Fibroblast of lung (primary cell): ENCODE data around the gene EFHD1. TPM values are rescaled to one million over a fixed set of nuclear protein-coding genes. Genes with fewer than 3 reads are reported as not detected.

ENCODE experiments used
- DNase-seq, 2 donors: peaks; one replicate each; pipeline versions ENCODE4 v3.0.0 to v3.0.0-alpha.2; 2010; ENCODE audit warnings: low read depth in 2 of 2
- H2AFZ ChIP-seq: 2 replicates; pipeline ENCODE4 v1.5.1; 2012; ENCODE audit warnings: low read length, control low read depth, inconsistent platforms
- H3K27ac ChIP-seq: 2 replicates; pipeline ENCODE4 v1.5.1; 2011; ENCODE audit warnings: low read length, control low read depth; ENCODE audit not compliant: insufficient read depth
- H3K27me3 ChIP-seq: 2 replicates; pipeline ENCODE4 v1.5.1; 2011; ENCODE audit warnings: mild to moderate bottlenecking, low read length; ENCODE audit not compliant: control insufficient read depth, insufficient read depth
- H3K36me3 ChIP-seq: 2 replicates; pipeline ENCODE4 v1.5.1; 2011; ENCODE audit warnings: low read length; ENCODE audit not compliant: control insufficient read depth, insufficient read depth
- H3K4me1 ChIP-seq: 2 replicates; pipeline ENCODE4 v1.5.1; 2011; ENCODE audit warnings: low read length; ENCODE audit not compliant: control insufficient read depth, insufficient read depth; ENCODE audit errors: extremely low read depth
- H3K4me2 ChIP-seq: 2 replicates; pipeline ENCODE4 v1.5.1; 2011; ENCODE audit warnings: low read length, control low read depth; ENCODE audit not compliant: insufficient read depth; ENCODE audit errors: extremely low read depth
- H3K4me3 ChIP-seq, 4 experiments: fragments of 200-600 bp in 1 of 4; sonication (generic) in 1 of 4; replicated peaks in 1 of 4; 2 replicates each; pipeline ENCODE4 v1.5.1; 2011 to 2016; ENCODE audit warnings: low read length in 4 of 4, low read depth in 3 of 4, mild to moderate bottlenecking in 3 of 4, control low read depth in 2 of 4, inconsistent platforms in 1 of 4, mixed read lengths in 1 of 4; ENCODE audit not compliant: insufficient read depth in 1 of 4; ENCODE audit errors: control extremely low read depth in 1 of 4
- H3K79me2 ChIP-seq: 2 replicates; pipeline ENCODE4 v1.5.1; 2012; ENCODE audit warnings: mild to moderate bottlenecking, low read length, inconsistent platforms; ENCODE audit not compliant: control insufficient read depth, insufficient read depth
- H3K9ac ChIP-seq: 2 replicates; pipeline ENCODE4 v1.5.1; 2011; ENCODE audit warnings: mild to moderate bottlenecking, low read length, control low read depth; ENCODE audit not compliant: insufficient read depth
- H3K9me3 ChIP-seq: 2 replicates; pipeline ENCODE4 v1.5.1; 2012; ENCODE audit warnings: low read depth, low read length; ENCODE audit not compliant: control insufficient read depth, insufficient read depth
- H4K20me1 ChIP-seq: 2 replicates; pipeline ENCODE4 v1.5.1; 2011; ENCODE audit warnings: low read length; ENCODE audit not compliant: control insufficient read depth, insufficient read depth; ENCODE audit errors: extremely low read depth
- EZH2 ChIP-seq: IDR thresholded peaks from 2 replicates; pipeline ENCODE4 v1.5.1; 2012; ENCODE audit warnings: low read length, control low read depth, mild to moderate bottlenecking; ENCODE audit errors: missing control alignments
- polyA plus RNA-seq, 2 donors: library from polyadenylated mRNA; depleted of rRNA in 1 of 2; stranded (reverse) in 1 of 2; unstranded in 1 of 2; fragments of >200 nt; gene quantifications; 2 replicates each; pipeline ENCODE4 v1.2.1, GENCODE V29; 2011 to 2012; ENCODE audit warnings: missing spikeins in 1 of 2
- total RNA-seq: library from RNA; depleted of rRNA; stranded (reverse); fragments of >200 nt; gene quantifications from 2 replicates; pipeline ENCODE4 v1.2.1, GENCODE V29; 2014
- TF ChIP-seq, protein P1 (sequence below), 2 donors: IDR thresholded peaks in 1 of 2; conservative IDR thresholded peaks in 1 of 2; 1 replicate in 1 of 2; 2 replicates in 1 of 2; pipeline ENCODE4 v1.5.1; 2011 to 2012; ENCODE audit warnings: low read length in 2 of 2, control low read depth in 1 of 2, inconsistent platforms in 1 of 2, low read depth in 1 of 2, mild to moderate bottlenecking in 1 of 2

EFHD1 gene
- total and polyA plus RNA-seq, 2 donors (not counting 1 experiment from before 2014, with no cell fraction given): 0.83 TPM; not detected in 1

- DNase-seq: no peak
- H3K27me3 ChIP-seq: no peaks in the 10 kb centered on the region
- no peaks in the 10 kb centered on the region for H3K4me1 ChIP-seq
- no peak overlapping the region for H2AFZ ChIP-seq
- H4K20me1 ChIP-seq: no peaks in the 10 kb centered on the region
- H3K9ac ChIP-seq: no peak overlapping the region
- H3K36me3 ChIP-seq: no peaks in the 10 kb centered on the region
- no peaks in the 10 kb centered on the region for H3K79me2 ChIP-seq
- no peak overlapping the region for H3K4me2 ChIP-seq
- TF ChIP-seq EZH2: no peak
- TF ChIP-seq, protein P1, sequence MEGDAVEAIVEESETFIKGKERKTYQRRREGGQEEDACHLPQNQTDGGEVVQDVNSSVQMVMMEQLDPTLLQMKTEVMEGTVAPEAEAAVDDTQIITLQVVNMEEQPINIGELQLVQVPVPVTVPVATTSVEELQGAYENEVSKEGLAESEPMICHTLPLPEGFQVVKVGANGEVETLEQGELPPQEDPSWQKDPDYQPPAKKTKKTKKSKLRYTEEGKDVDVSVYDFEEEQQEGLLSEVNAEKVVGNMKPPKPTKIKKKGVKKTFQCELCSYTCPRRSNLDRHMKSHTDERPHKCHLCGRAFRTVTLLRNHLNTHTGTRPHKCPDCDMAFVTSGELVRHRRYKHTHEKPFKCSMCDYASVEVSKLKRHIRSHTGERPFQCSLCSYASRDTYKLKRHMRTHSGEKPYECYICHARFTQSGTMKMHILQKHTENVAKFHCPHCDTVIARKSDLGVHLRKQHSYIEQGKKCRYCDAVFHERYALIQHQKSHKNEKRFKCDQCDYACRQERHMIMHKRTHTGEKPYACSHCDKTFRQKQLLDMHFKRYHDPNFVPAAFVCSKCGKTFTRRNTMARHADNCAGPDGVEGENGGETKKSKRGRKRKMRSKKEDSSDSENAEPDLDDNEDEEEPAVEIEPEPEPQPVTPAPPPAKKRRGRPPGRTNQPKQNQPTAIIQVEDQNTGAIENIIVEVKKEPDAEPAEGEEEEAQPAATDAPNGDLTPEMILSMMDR (conservative IDR thresholded peaks at IDR 0.05 in 1 of 2, IDR thresholded peaks at IDR 0.05 in 1 of 2; ENCODE audit: low read depth in 1 of 2, low read length in 2 of 2): no peak
- H3K9me3 ChIP-seq: no peaks in the 10 kb centered on the region
- no peak overlapping the region for H3K27ac ChIP-seq
- H3K4me3 ChIP-seq: no peak overlapping the region
These were observed 22.0 kb downstream of the EFHD1 start for GRCh38 chr2:232655392-232655791.

- no peak overlapping the region for H3K27ac ChIP-seq
- H4K20me1 ChIP-seq: no peaks in the 10 kb centered on the region
- H3K9ac ChIP-seq: no peak overlapping the region
- no peaks in the 10 kb centered on the region for H3K9me3 ChIP-seq
- no peaks in the 10 kb centered on the region for H3K79me2 ChIP-seq
- TF ChIP-seq EZH2: no peak
- TF ChIP-seq, protein P1 (conservative IDR thresholded peaks at IDR 0.05 in 1 of 2, IDR thresholded peaks at IDR 0.05 in 1 of 2; ENCODE audit: low read depth in 1 of 2, low read length in 2 of 2): peak in 1 of 2 donors; percentile 13
- no peak overlapping the region for H3K4me3 ChIP-seq
- peak in 1 of 2 donors; percentile 18 for DNase-seq
- no peaks in the 10 kb centered on the region for H3K4me1 ChIP-seq
- H3K27me3 ChIP-seq: no peaks in the 10 kb centered on the region
- no peaks in the 10 kb centered on the region for H3K36me3 ChIP-seq
- H3K4me2 ChIP-seq: no peak overlapping the region
- no peak overlapping the region for H2AFZ ChIP-seq
These were observed 24.9 kb downstream of the EFHD1 start for GRCh38 chr2:232658217-232658785.

DNA sequence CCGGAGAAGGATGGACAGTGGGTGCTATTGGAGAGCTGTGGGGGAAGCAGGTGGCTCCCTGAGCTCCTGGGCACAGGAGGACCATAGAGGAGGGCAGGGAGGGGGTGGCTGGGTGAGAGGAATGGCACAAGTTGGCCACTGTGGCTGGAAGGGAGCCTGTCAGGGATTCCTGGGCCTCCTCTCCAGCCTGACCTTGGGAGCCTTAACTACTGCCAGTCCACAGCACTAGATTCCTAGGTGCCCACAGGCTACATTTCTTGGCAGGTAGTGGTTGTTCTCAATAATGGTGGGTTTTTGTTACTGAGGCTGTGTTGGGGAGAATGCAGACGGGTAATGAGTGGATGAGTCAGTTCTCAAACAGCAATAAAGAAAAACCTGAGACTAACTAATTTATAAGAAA, 26.0 kb downstream of the EFHD1 start:
- TF ChIP-seq, protein P1 (conservative IDR thresholded peaks at IDR 0.05 in 1 of 2, IDR thresholded peaks at IDR 0.05 in 1 of 2; ENCODE audit: low read depth in 1 of 2, low read length in 2 of 2): no peak
- TF ChIP-seq EZH2: no peak
- Histone ChIP-seq H3K9ac (no peak overlapping the region), H3K27ac (no peak overlapping the region), H3K4me3 (no peak overlapping the region), H3K36me3 (no peaks in the 10 kb centered on the region), H4K20me1 (no peaks in the 10 kb centered on the region), H3K4me1 (no peaks in the 10 kb centered on the region), H2AFZ (no peak overlapping the region), H3K27me3 (no peaks in the 10 kb centered on the region), H3K9me3 (no peaks in the 10 kb centered on the region), H3K4me2 (no peak overlapping the region), H3K79me2 (no peaks in the 10 kb centered on the region)
- peak in 1 of 2 donors; percentile 30 for DNase-seq
